Measurements from ENCODE around the gene TMEM151A. TPM values are rescaled to one million over a fixed set of nuclear protein-coding genes. Genes with fewer than 3 reads are reported as not detected.

The TMEM151A gene
- total RNA-seq, 4 donors from 2014 or later, result not detected

DNA sequence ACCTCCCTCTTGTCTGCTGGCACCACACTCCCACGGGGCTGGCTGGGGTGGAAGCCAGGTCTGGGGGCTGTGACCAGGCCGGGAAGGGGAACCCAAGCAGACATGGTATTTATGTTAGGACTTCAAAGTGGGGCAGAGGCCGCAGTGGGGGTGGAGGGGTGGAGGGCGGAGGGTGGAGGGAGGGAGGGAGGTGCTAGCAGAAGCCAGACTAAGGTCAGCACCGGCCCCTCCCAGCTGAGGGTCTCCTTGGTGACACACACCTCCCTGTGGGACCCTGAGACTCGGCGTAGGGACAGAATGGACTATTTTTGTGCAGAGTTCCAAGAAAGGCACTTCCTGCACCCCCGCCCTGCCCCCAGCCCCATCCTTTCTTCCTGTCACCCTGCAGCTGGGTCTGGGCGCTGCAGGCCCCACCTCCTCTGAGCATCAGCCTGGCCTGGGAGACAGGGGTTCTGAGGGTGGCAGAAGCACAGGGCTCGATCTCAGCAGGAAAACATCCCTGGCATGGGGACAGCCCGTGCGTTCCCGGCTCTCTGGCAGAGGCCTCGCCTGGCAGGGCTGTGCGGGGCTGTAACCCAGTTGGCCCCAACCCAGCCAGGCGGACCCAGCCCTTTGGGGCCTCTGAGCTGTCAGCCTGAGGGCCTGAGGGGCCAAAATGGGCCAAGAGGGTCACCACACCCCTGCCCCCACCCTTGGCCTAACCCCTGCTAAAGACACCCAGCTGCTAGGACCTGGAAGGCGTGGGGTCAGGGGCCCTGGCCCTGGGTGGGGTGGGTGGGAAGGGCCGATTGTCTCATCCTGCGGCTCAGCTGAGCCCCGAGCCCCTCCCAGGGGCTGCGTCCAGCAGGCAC is 34.8 kb downstream of the TMEM151A start:
- TF ChIP-seq, protein P1, sequence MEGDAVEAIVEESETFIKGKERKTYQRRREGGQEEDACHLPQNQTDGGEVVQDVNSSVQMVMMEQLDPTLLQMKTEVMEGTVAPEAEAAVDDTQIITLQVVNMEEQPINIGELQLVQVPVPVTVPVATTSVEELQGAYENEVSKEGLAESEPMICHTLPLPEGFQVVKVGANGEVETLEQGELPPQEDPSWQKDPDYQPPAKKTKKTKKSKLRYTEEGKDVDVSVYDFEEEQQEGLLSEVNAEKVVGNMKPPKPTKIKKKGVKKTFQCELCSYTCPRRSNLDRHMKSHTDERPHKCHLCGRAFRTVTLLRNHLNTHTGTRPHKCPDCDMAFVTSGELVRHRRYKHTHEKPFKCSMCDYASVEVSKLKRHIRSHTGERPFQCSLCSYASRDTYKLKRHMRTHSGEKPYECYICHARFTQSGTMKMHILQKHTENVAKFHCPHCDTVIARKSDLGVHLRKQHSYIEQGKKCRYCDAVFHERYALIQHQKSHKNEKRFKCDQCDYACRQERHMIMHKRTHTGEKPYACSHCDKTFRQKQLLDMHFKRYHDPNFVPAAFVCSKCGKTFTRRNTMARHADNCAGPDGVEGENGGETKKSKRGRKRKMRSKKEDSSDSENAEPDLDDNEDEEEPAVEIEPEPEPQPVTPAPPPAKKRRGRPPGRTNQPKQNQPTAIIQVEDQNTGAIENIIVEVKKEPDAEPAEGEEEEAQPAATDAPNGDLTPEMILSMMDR (IDR thresholded peaks at IDR 0.05), result no peak
- no peak for TF ChIP-seq POLR2A (IDR thresholded peaks at IDR 0.05)
- TF ChIP-seq EP300 (IDR thresholded peaks at IDR 0.05), result no peak

DNA sequence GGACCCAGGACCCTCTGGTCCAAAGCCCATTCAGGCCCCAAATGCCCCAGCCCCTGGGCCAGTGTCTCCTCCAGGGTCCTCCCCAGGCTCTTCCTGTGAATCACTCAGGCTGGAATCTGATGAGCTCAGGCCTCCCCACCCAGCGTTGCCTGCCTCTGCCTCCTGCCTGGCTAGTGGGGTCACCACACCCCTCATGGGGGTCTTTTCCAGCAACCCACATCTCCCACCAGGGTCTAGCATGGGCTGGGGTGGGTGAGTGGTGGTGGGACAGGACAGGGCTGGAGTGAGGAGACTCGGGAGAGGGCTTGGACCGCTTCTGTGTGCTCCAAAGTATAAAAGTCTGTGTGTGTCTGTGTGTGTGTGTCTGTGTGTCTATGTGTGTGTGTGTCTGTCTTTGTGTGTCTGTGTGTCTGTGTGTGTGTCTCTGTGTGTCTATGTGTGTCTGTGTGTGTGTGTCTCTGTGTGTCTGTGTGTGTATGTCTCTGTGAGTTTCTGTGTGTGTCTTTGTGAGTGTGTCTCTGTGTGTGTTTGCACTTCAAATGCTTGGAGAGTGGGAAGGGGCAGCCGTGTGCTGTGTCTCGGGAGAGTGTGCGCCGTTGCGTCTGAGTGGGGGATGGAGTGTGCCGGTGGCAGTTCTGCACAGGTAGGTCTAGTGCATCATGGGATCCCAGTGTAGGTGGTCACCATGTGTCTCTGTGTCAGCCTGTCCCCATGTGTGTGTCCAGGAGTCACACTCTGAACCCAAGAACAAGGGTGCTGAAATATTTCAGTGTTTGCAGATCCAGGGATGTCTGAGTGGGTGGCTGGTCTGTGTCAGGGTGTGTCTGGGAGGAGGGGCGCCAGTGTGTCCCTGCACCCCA is 35.7 kb downstream of the TMEM151A start:
- no peak overlapping the region for H3K4me3 ChIP-seq

More for the DNA sequence above, 34.8 kb downstream of the TMEM151A start:
- WGBS, 2 donors, result 14 to 18% methylated on average over 15 to 21 of the region's 21 CpGs
- Histone ChIP-seq H3K4me1 (peaks cover 0 to 76% (median 34%) of the 10 kb centered on the region in 4 donors), H3K27me3 (no peaks in the 10 kb centered on the region), H3K27ac (peak overlapping the region; percentile 56 to 80 (median 74)), H3K9me3 (no peaks in the 10 kb centered on the region), H3K36me3 (peaks cover 0 to 3% (median 0%) of the 10 kb centered on the region in 3 donors), H3K4me3 (no peak overlapping the region)
- DNase-seq (ENCODE audit: low spot score in 2 of 2), result peak in 1 of 2 donors; percentile 31

DNA sequence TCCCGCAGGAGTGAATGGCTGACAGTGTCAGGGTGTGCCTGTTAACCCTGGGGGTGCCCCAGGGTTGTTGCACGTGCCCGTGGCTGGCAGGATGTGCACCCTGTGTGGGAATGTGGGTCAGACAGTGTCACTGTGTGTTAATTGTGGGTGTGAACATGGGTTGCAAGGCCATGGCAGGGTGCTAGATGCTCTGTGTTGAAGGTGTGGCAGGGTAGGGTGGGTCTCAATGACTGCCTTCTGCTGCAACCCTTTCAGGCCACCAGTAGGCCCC is 36.3 kb downstream of the TMEM151A start:
- 48 to 50% methylated on average over 3 of the region's 3 CpGs for WGBS, 2 donors
- peaks cover 0 to 61% (median 33%) of the 10 kb centered on the region in 4 donors for H3K4me1 ChIP-seq
- peaks cover 0 to 18% (median 0%) of the 10 kb centered on the region in 3 donors for H3K36me3 ChIP-seq
- TF ChIP-seq EP300 (IDR thresholded peaks at IDR 0.05), result no peak
- TF ChIP-seq, protein P1 (IDR thresholded peaks at IDR 0.05), result no peak
- TF ChIP-seq POLR2A (IDR thresholded peaks at IDR 0.05), result no peak
- H3K27ac ChIP-seq, result peak overlapping the region in 2 of 4 donors; percentile 15
- no peaks in the 10 kb centered on the region for H3K9me3 ChIP-seq
- no peaks in the 10 kb centered on the region for H3K27me3 ChIP-seq
- no peak overlapping the region for H3K4me3 ChIP-seq
- no peak for DNase-seq (ENCODE audit: low spot score in 2 of 2)

More for the DNA sequence above, 35.7 kb downstream of the TMEM151A start:
- Histone ChIP-seq H3K9me3 (no peaks in the 10 kb centered on the region), H3K27me3 (no peaks in the 10 kb centered on the region), H3K27ac (peak overlapping the region; percentile 56 to 80 (median 74)), H3K4me1 (peaks cover 0 to 67% (median 33%) of the 10 kb centered on the region in 4 donors), H3K36me3 (peaks cover 0 to 12% (median 0%) of the 10 kb centered on the region in 3 donors)
- WGBS, 2 donors, result 63 to 64% methylated on average over 6 to 10 of the region's 10 CpGs
- no peak for DNase-seq (ENCODE audit: low spot score in 2 of 2)
- TF ChIP-seq EP300 (IDR thresholded peaks at IDR 0.05), result no peak
- TF ChIP-seq, protein P1 (IDR thresholded peaks at IDR 0.05), result no peak
- no peak for TF ChIP-seq POLR2A (IDR thresholded peaks at IDR 0.05)

- peak overlapping the region in 2 of 4 donors; percentile 15 for H3K27ac ChIP-seq
- no peak overlapping the region for H3K4me3 ChIP-seq
Measured at GRCh38 chr11:66328302-66329144, 36.8 kb downstream of the TMEM151A start.

More at GRCh38 chr11:66328302-66329144, 36.8 kb downstream of the TMEM151A start:
- peak; percentile 65 to 80 for DNase-seq (ENCODE audit: low spot score in 2 of 2)
- WGBS, 2 donors, result 6 to 8% methylated on average over 19 of the region's 19 CpGs
- no peaks in the 10 kb centered on the region for H3K9me3 ChIP-seq
- H3K36me3 ChIP-seq, result peaks cover 0 to 23% (median 0%) of the 10 kb centered on the region in 3 donors
- H3K4me1 ChIP-seq, result peaks cover 0 to 56% (median 33%) of the 10 kb centered on the region in 4 donors
- no peaks in the 10 kb centered on the region for H3K27me3 ChIP-seq
- TF ChIP-seq POLR2A (IDR thresholded peaks at IDR 0.05) (no peak), EP300 (IDR thresholded peaks at IDR 0.05) (peak in 1 of 2 donors; percentile 54)
- TF ChIP-seq, protein P1 (IDR thresholded peaks at IDR 0.05), result peak; percentile 91 to 99 (median 93)
